BE2C (cell line): ENCODE measurements around the gene ARF6. TPM values are rescaled to one million over a fixed set of nuclear protein-coding genes. Genes with fewer than 3 reads are reported as not detected.

Experiments
- DNase-seq: peaks from one replicate; pipeline ENCODE4 v3.0.0-alpha.2; 2020
- H3K27me3 ChIP-seq: fragments of 250-450 bp; sonication (Bioruptor Pico); 2 replicates; pipeline ENCODE4 v1.5.1; 2020; ENCODE audit warnings: mild to moderate bottlenecking
- H3K36me3 ChIP-seq: fragments of 250-450 bp; sonication (Bioruptor Pico); 2 replicates; pipeline ENCODE4 v1.5.1; 2020; ENCODE audit warnings: mild to moderate bottlenecking
- H3K4me1 ChIP-seq: fragments of 250-450 bp; sonication (Bioruptor Pico); 2 replicates; pipeline ENCODE4 v1.5.1; 2020
- H3K4me3 ChIP-seq: 2 replicates; pipeline ENCODE4 v1.5.1; 2011; ENCODE audit warnings: low read depth, low read length
- H3K9me3 ChIP-seq: fragments of 250-450 bp; sonication (Bioruptor Pico); 2 replicates; pipeline ENCODE4 v1.5.1; 2020
- polyA plus RNA-seq: library from polyadenylated mRNA; unstranded; fragments of >200 nt; gene quantifications from one replicate; pipeline ENCODE4 v1.2.1, GENCODE V29; 2012; ENCODE audit warnings: low read depth, missing spikeins; ENCODE audit not compliant: insufficient read length, insufficient read depth
- TF ChIP-seq, protein P1 (sequence below): IDR thresholded peaks from 2 replicates; pipeline ENCODE4 v1.5.1; 2012; ENCODE audit warnings: mild to moderate bottlenecking, low read depth, low read length

Gene ARF6
- 34.3 TPM for polyA plus RNA-seq

DNA sequence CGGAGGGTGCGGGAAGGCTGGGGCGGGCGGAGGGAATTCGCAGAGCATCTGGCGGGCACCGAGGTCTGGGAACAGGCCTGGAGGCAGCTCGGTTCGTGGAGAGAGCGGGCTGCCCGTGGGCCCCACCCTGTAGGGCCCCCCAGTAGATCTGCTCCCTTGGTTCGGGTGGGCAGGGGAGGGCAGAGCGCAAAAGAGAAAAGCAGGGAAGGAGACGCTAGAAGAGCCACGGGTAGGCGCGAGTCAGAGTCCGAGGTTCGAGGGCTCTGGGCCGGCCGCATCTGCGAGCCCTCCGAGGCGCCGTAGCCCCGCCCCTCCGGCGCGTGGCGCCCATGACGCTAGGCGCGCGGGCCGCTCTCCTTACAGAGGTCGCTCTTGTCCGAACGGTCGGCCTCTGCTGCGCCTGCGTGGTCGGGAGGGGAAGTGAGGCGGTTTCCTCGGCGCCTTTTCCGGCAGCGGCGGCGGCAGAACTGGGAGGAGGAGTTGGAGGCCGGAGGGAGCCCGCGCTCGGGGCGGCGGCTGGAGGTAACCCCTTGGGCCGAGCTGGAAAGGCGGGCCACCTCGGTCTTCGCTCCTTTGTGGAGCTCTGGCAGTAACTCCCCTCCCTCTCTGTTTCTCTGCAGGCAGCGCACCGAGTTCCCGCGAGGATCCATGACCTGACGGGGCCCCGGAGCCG lies at the start of gene ARF6:
ARF6 (plus strand) TSS at position 447 of the 673 bp plus-strand sequence. CDS start 655 bp downstream, outside the sequence.
- DNase-seq, result peak; percentile 99
- peaks cover 14% of the 10 kb centered on the region for H3K36me3 ChIP-seq
- peaks cover 4% of the 10 kb centered on the region; the same call in 1 of the 2 replicates for H3K4me1 ChIP-seq
- peak within 1 kb of the TSS; percentile 88 for H3K4me3 ChIP-seq
- H3K9me3 ChIP-seq, result no peaks in the 10 kb centered on the region
- TF ChIP-seq, protein P1, sequence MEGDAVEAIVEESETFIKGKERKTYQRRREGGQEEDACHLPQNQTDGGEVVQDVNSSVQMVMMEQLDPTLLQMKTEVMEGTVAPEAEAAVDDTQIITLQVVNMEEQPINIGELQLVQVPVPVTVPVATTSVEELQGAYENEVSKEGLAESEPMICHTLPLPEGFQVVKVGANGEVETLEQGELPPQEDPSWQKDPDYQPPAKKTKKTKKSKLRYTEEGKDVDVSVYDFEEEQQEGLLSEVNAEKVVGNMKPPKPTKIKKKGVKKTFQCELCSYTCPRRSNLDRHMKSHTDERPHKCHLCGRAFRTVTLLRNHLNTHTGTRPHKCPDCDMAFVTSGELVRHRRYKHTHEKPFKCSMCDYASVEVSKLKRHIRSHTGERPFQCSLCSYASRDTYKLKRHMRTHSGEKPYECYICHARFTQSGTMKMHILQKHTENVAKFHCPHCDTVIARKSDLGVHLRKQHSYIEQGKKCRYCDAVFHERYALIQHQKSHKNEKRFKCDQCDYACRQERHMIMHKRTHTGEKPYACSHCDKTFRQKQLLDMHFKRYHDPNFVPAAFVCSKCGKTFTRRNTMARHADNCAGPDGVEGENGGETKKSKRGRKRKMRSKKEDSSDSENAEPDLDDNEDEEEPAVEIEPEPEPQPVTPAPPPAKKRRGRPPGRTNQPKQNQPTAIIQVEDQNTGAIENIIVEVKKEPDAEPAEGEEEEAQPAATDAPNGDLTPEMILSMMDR, result no peak
- no peaks in the 10 kb centered on the region for H3K27me3 ChIP-seq

- no peaks in the 10 kb centered on the region for H3K27me3 ChIP-seq
- H3K9me3 ChIP-seq, result no peaks in the 10 kb centered on the region
- H3K36me3 ChIP-seq, result peaks cover 44% of the 10 kb centered on the region
- H3K4me3 ChIP-seq, result no peak overlapping the region
- H3K4me1 ChIP-seq, result no peaks in the 10 kb centered on the region
- DNase-seq, result no peak
- TF ChIP-seq, protein P1, result no peak
Observed at GRCh38 chr14:49849213-49849847, 43.6 kb upstream of the ARF6 start.

GRCh38 chr14:49851813-49852212 lies 41.1 kb upstream of the ARF6 start:
- no peak for DNase-seq
- Histone ChIP-seq H3K27me3 (no peaks in the 10 kb centered on the region), H3K9me3 (no peaks in the 10 kb centered on the region), H3K4me1 (no peaks in the 10 kb centered on the region), H3K36me3 (peaks cover 20% of the 10 kb centered on the region), H3K4me3 (peak overlapping the region; percentile 88)
- TF ChIP-seq, protein P1, result no peak

DNA sequence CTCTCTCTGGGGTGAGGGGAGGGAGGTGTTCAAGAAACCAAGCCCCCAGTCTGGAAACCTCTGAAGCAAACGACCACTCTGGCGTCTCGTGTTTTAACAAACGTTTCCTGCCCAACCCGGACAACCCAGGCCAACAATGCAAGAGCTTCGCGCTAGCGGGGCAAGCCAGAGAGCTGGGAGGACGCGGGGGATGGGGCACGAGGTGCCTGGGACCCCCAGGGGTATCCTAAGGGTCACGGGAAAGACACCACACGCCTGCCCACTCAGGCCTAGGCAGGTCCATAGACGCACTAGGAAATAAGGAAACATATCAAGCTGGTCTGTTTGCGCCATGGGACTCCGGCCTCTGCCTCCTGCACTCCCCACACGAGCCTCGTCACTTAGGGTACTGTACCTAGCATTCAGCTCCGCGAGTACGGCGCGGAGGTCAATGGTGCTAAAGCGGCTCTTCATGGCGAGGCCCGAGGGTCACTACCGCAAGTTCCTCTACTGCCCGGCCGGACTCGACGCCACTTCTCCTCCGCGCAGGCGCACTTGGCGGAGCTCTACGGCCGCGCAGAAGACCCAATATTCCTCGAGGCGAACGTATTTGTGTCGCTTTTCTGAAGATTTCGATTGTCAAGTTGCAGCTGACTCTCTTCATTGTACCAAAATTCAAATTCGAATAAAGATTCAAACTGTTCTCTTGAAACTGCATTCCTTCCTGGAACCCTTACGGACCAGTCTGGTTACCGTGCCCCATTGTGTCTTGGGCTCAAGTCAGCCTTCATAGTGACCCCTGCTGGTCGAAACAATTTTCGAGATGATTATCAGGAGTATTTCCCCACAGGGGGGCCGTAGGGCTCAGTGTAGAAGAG lies 40.4 kb upstream of the ARF6 start, which contains the start of gene NEMF:
NEMF (minus strand) TSS at position 488 of the 857 bp plus-strand sequence; CDS start at position 453, 35 bp downstream.
- TF ChIP-seq, protein P1, result peak; percentile 91
- Histone ChIP-seq H3K36me3 (peaks cover 15% of the 10 kb centered on the region), H3K9me3 (no peaks in the 10 kb centered on the region), H3K4me3 (peak within 1 kb of the TSS; percentile 88), H3K27me3 (no peaks in the 10 kb centered on the region), H3K4me1 (no peaks in the 10 kb centered on the region)
- DNase-seq, result peak; percentile 86

DNA sequence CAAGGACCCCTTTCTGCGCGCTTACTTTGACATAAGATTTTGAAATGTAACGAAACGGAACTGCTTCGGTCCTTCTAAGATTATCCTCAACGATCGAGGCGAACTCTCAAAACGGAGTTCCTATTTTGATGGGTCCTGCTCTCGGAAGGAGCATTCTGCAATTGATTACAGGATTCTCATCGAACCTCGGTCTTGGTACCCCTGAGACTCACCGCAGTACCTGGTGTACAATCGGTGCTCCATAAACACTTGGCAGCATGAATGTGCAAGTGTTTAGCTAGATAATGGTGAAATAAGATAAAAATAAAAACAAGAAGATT lies 39.8 kb upstream of the ARF6 start:
- H3K27me3 ChIP-seq, result no peaks in the 10 kb centered on the region
- TF ChIP-seq, protein P1, result no peak
- no peak for DNase-seq
- H3K4me3 ChIP-seq, result peak overlapping the region; percentile 88
- H3K4me1 ChIP-seq, result no peaks in the 10 kb centered on the region
- peaks cover 14% of the 10 kb centered on the region for H3K36me3 ChIP-seq
- H3K9me3 ChIP-seq, result no peaks in the 10 kb centered on the region
